ENCODE measurements around the gene CPM. TPM values are rescaled to one million over a fixed set of nuclear protein-coding genes. Genes with fewer than 3 reads are reported as not detected.

The CPM gene
- total RNA-seq, 1 donor from 2014 or later, result 0.67 TPM

- Mint-ChIP-seq H3K4me3 (ENCODE audit: unreplicated experiment) (no peak overlapping the region), H3K4me1 (ENCODE audit: low read depth) (peaks cover 3% of the 10 kb centered on the region), H3K27ac (ENCODE audit: unreplicated experiment) (no peak overlapping the region), H3K36me3 (ENCODE audit: low read depth) (no peaks in the 10 kb centered on the region), H3K27me3 (ENCODE audit: low read depth) (peaks cover 6% of the 10 kb centered on the region), H3K9me3 (ENCODE audit: low read depth) (no peaks in the 10 kb centered on the region)
- DNase-seq (ENCODE audit: low spot score), result no peak
- no peak for TF ChIP-seq CTCF (IDR thresholded peaks at IDR 0.05)
Observed at GRCh38 chr12:68956466-68956865, 23.5 kb upstream of the CPM start.

- Mint-ChIP-seq H3K4me1 (ENCODE audit: low read depth) (peaks cover under 1% of the 10 kb centered on the region), H3K36me3 (ENCODE audit: low read depth) (no peaks in the 10 kb centered on the region), H3K4me3 (ENCODE audit: unreplicated experiment) (no peak overlapping the region), H3K27ac (ENCODE audit: unreplicated experiment) (no peak overlapping the region), H3K27me3 (ENCODE audit: low read depth) (peaks cover 9% of the 10 kb centered on the region), H3K9me3 (ENCODE audit: low read depth) (no peaks in the 10 kb centered on the region)
- no peak for TF ChIP-seq CTCF (IDR thresholded peaks at IDR 0.05)
- no peak for DNase-seq (ENCODE audit: low spot score)
Observed at GRCh38 chr12:68954811-68955210, 21.8 kb upstream of the CPM start.

GRCh38 chr12:68953536-68953935, 20.6 kb upstream of the CPM start:
- Mint-ChIP-seq H3K4me1 (ENCODE audit: low read depth) (no peaks in the 10 kb centered on the region), H3K27ac (ENCODE audit: unreplicated experiment) (no peak overlapping the region), H3K27me3 (ENCODE audit: low read depth) (peaks cover 6% of the 10 kb centered on the region), H3K36me3 (ENCODE audit: low read depth) (no peaks in the 10 kb centered on the region), H3K4me3 (ENCODE audit: unreplicated experiment) (no peak overlapping the region), H3K9me3 (ENCODE audit: low read depth) (no peaks in the 10 kb centered on the region)
- TF ChIP-seq CTCF (IDR thresholded peaks at IDR 0.05), result no peak
- DNase-seq (ENCODE audit: low spot score), result no peak

- Mint-ChIP-seq H3K4me3 (ENCODE audit: unreplicated experiment) (no peak overlapping the region), H3K9me3 (ENCODE audit: low read depth) (no peaks in the 10 kb centered on the region), H3K27ac (ENCODE audit: unreplicated experiment) (no peak overlapping the region), H3K27me3 (ENCODE audit: low read depth) (peaks cover 5% of the 10 kb centered on the region), H3K4me1 (ENCODE audit: low read depth) (no peaks in the 10 kb centered on the region), H3K36me3 (ENCODE audit: low read depth) (no peaks in the 10 kb centered on the region)
- no peak for TF ChIP-seq CTCF (IDR thresholded peaks at IDR 0.05)
- DNase-seq (ENCODE audit: low spot score), result no peak
Observed at GRCh38 chr12:68951652-68952051, 18.7 kb upstream of the CPM start.

GRCh38 chr12:68950511-68950910, 17.5 kb upstream of the CPM start:
- no peak for TF ChIP-seq CTCF (IDR thresholded peaks at IDR 0.05)
- Mint-ChIP-seq H3K4me3 (ENCODE audit: unreplicated experiment) (no peak overlapping the region), H3K36me3 (ENCODE audit: low read depth) (no peaks in the 10 kb centered on the region), H3K4me1 (ENCODE audit: low read depth) (no peaks in the 10 kb centered on the region), H3K27me3 (ENCODE audit: low read depth) (peaks cover 5% of the 10 kb centered on the region), H3K27ac (ENCODE audit: unreplicated experiment) (no peak overlapping the region), H3K9me3 (ENCODE audit: low read depth) (no peaks in the 10 kb centered on the region)
- no peak for DNase-seq (ENCODE audit: low spot score)
